OCI-LY1 (cell line): ENCODE data around the gene CCL26.

ENCODE experiments used
- H2AFZ ChIP-seq: fragments of 200-600 bp; sonication (generic), shearing (Covaris generic); 2 replicates; pipeline ENCODE4 v1.6.0; 2014; ENCODE audit warnings: antibody characterized with exemption, mild to moderate bottlenecking, low read length
- H3F3A ChIP-seq: fragments of 200-600 bp; sonication (generic), shearing (Covaris generic); 2 replicates; pipeline ENCODE4 v1.6.0; 2014; ENCODE audit warnings: mild to moderate bottlenecking, antibody characterized with exemption, low read length, moderate library complexity; ENCODE audit not compliant: insufficient read depth
- H3K27ac ChIP-seq: fragments of 200-600 bp; sonication (generic); 2 replicates; pipeline ENCODE4 v1.5.1; 2014; ENCODE audit warnings: low read length, mixed run types, mild to moderate bottlenecking, low read depth; ENCODE audit not compliant: poor library complexity, severe bottlenecking
- H3K27me3 ChIP-seq: fragments of 200-600 bp; sonication (generic); 2 replicates; pipeline ENCODE4 v1.6.0; 2014; ENCODE audit warnings: antibody characterized with exemption, mild to moderate bottlenecking, low read length, moderate library complexity; ENCODE audit not compliant: insufficient read depth
- H3K36me3 ChIP-seq: fragments of 200-600 bp; sonication (generic); 2 replicates; pipeline ENCODE4 v1.6.1; 2014; ENCODE audit warnings: mild to moderate bottlenecking, antibody characterized with exemption, low read length, moderate library complexity, mixed read lengths; ENCODE audit not compliant: insufficient read depth
- H3K4me1 ChIP-seq: fragments of 200-600 bp; sonication (generic); 2 replicates; pipeline ENCODE4 v1.5.1; 2014; ENCODE audit warnings: mild to moderate bottlenecking, low read length, moderate library complexity; ENCODE audit not compliant: insufficient read depth, severe bottlenecking
- H3K4me2 ChIP-seq: fragments of 200-600 bp; sonication (generic), shearing (Covaris generic); 2 replicates; pipeline ENCODE4 v1.6.1; 2014; ENCODE audit warnings: low read length
- H3K4me3 ChIP-seq: fragments of 200-600 bp; sonication (generic); 2 replicates; pipeline ENCODE4 v1.5.1; 2014; ENCODE audit warnings: low read length, low read depth, mild to moderate bottlenecking, mixed read lengths; ENCODE audit not compliant: poor library complexity, severe bottlenecking
- H3K79me2 ChIP-seq: fragments of 200-600 bp; shearing (Covaris generic); 2 replicates; pipeline ENCODE4 v1.6.1; 2016; ENCODE audit warnings: mixed run types, low read length, mixed read lengths; ENCODE audit not compliant: insufficient read depth
- H3K9ac ChIP-seq: fragments of 200-600 bp; sonication (generic), shearing (Covaris generic); 2 replicates; pipeline ENCODE4 v1.6.1; 2014; ENCODE audit warnings: mild to moderate bottlenecking, low read length, mixed read lengths
- H3K9me2 ChIP-seq: fragments of 200-600 bp; sonication (generic), shearing (Covaris generic); 2 replicates; pipeline ENCODE4 v1.6.1; 2014; ENCODE audit warnings: low read depth, mild to moderate bottlenecking, low read length, mixed read lengths
- H3K9me3 ChIP-seq: fragments of 200-600 bp; shearing (Covaris generic); 2 replicates; pipeline ENCODE4 v1.6.1; 2014; ENCODE audit warnings: low read length, mixed read lengths
- H4K20me1 ChIP-seq: fragments of 200-600 bp; sonication (generic), shearing (Covaris generic); 2 replicates; pipeline ENCODE4 v1.6.0; 2016; ENCODE audit warnings: mild to moderate bottlenecking, low read length; ENCODE audit not compliant: insufficient read depth
- EZH2 ChIP-seq: fragments of 200-600 bp; sonication (generic), shearing (Covaris generic); IDR thresholded peaks from 2 replicates; pipeline ENCODE4 v1.8.0; 2017; ENCODE audit warnings: borderline replicate concordance, mixed run types, mild to moderate bottlenecking, antibody characterized with exemption, low read length, moderate library complexity, mixed read lengths
- TF ChIP-seq, protein P1 (sequence below): fragments of 200-600 bp; sonication (generic), shearing (Covaris generic); IDR thresholded peaks from 2 replicates; pipeline ENCODE4 v1.5.1; 2017; ENCODE audit warnings: mild to moderate bottlenecking, antibody characterized with exemption, low read length, moderate library complexity, mixed read lengths

Gene CCL26

DNA sequence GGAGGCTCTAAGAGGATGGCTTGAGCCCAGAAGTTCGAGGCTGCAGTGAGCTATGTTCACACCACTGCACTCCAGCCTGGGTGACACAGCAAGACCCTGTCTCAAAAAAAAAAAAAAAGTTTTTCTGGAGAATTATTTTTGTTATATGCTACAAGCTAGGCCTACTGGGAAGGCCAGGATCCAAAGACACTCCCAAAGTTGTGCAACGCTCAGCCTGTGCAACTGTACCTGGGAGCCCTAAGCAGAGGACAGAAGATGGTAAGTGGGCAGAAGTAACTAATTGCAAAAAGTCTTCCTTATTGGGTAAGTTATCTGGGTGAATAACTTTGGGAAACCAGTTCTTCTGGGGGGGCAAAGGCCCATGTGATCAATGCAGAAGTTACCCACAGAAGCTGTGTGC, 50.6 kb downstream of the CCL26 start:
- Histone ChIP-seq H3K4me1 (no peaks in the 10 kb centered on the region), H2AFZ (no peak overlapping the region), H3K27me3 (peaks cover 6% of the 10 kb centered on the region), H3K9me3 (no peaks in the 10 kb centered on the region), H3K36me3 (no peaks in the 10 kb centered on the region), H3K9ac (no peak overlapping the region), H3K4me2 (no peak overlapping the region), H3K4me3 (no peak overlapping the region), H3F3A (no peaks in the 10 kb centered on the region), H3K27ac (no peak overlapping the region), H3K9me2 (no peaks in the 10 kb centered on the region), H3K79me2 (no peaks in the 10 kb centered on the region), H4K20me1 (no peaks in the 10 kb centered on the region)
- TF ChIP-seq, protein P1, sequence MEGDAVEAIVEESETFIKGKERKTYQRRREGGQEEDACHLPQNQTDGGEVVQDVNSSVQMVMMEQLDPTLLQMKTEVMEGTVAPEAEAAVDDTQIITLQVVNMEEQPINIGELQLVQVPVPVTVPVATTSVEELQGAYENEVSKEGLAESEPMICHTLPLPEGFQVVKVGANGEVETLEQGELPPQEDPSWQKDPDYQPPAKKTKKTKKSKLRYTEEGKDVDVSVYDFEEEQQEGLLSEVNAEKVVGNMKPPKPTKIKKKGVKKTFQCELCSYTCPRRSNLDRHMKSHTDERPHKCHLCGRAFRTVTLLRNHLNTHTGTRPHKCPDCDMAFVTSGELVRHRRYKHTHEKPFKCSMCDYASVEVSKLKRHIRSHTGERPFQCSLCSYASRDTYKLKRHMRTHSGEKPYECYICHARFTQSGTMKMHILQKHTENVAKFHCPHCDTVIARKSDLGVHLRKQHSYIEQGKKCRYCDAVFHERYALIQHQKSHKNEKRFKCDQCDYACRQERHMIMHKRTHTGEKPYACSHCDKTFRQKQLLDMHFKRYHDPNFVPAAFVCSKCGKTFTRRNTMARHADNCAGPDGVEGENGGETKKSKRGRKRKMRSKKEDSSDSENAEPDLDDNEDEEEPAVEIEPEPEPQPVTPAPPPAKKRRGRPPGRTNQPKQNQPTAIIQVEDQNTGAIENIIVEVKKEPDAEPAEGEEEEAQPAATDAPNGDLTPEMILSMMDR = no peak
- no peak for TF ChIP-seq EZH2

DNA sequence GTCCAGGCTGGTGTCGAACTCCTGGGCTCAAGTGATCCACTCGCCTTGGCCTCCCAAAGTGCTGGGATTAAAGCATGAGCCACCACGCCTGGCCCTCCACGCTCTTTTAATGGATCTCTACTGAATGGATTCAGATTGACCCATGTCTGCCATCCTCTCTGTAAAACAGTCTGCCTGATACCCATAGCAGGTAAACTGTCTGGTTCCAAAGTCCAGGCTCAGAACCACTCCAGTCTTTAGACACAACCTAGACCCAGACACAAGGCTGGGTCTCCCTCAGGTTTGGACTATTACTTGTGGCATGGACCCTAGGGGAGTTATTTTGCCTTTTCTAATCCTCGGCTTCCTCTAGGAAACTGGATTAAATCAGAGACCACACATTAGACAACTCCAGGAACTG, 52.4 kb downstream of the CCL26 start:
- no peak for TF ChIP-seq EZH2
- TF ChIP-seq, protein P1 = no peak
- Histone ChIP-seq H3K9me2 (no peaks in the 10 kb centered on the region), H3K27me3 (peaks cover 7% of the 10 kb centered on the region), H3K4me2 (no peak overlapping the region), H3K9me3 (no peaks in the 10 kb centered on the region), H3K27ac (no peak overlapping the region), H3F3A (no peaks in the 10 kb centered on the region), H3K79me2 (no peaks in the 10 kb centered on the region), H2AFZ (no peak overlapping the region), H4K20me1 (no peaks in the 10 kb centered on the region), H3K4me3 (no peak overlapping the region), H3K9ac (no peak overlapping the region), H3K4me1 (no peaks in the 10 kb centered on the region), H3K36me3 (no peaks in the 10 kb centered on the region)
